HFF-Myc (cell line): ENCODE data around the gene SNCA.
A peak's percentile ranks its signal among the peaks of the same experiment; 100 is the strongest.

Source experiments
- DNase-seq: peaks from one replicate; pipeline ENCODE4 v3.0.0-alpha.2; 2011; ENCODE audit warnings: low read depth; ENCODE audit errors: extremely low read depth
- H3K4me3 ChIP-seq: replicated peaks from 2 replicates; pipeline ENCODE4 v1.5.1; 2011; ENCODE audit warnings: low read depth, mild to moderate bottlenecking, control low read depth, low read length
- TF ChIP-seq, protein P1 (sequence below): IDR thresholded peaks from 2 replicates; pipeline ENCODE4 v1.5.1; 2012; ENCODE audit warnings: mild to moderate bottlenecking, low read depth, low read length, control low read depth; ENCODE audit errors: missing control alignments

SNCA gene

DNA sequence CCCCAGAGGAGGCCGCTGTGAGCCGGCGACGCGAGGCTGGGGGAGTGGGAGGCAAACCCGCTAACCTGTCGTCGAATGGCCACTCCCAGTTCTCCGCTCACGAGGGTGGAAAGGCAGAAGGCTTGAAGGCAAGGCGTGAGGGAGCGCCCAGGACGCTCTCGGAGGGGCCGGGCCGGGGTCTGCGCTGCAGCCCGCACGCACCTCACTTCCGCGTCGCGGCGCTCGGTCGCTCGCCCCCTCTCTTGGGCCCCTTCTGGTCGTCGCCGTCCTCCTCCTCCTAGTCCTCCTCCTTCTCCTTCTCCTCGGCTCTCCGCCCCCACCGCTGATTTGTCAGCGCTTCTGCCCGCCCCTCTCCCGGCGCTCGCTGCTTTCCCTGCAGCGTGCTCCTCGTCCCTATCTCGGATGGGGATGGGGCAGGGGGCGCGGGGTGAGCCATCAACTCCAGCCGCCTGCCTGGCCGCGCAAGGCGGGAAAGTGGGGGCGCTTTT lies at the start of gene SNCA:
Gene SNCA, minus strand, starts transcription at position 265 of the 488 bp plus-strand sequence. CDS start 1,494 bp downstream, outside the sequence.
- no peak for DNase-seq
- peak within 1 kb of the TSS; percentile 38 for H3K4me3 ChIP-seq
- TF ChIP-seq, protein P1, sequence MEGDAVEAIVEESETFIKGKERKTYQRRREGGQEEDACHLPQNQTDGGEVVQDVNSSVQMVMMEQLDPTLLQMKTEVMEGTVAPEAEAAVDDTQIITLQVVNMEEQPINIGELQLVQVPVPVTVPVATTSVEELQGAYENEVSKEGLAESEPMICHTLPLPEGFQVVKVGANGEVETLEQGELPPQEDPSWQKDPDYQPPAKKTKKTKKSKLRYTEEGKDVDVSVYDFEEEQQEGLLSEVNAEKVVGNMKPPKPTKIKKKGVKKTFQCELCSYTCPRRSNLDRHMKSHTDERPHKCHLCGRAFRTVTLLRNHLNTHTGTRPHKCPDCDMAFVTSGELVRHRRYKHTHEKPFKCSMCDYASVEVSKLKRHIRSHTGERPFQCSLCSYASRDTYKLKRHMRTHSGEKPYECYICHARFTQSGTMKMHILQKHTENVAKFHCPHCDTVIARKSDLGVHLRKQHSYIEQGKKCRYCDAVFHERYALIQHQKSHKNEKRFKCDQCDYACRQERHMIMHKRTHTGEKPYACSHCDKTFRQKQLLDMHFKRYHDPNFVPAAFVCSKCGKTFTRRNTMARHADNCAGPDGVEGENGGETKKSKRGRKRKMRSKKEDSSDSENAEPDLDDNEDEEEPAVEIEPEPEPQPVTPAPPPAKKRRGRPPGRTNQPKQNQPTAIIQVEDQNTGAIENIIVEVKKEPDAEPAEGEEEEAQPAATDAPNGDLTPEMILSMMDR = no peak

DNA sequence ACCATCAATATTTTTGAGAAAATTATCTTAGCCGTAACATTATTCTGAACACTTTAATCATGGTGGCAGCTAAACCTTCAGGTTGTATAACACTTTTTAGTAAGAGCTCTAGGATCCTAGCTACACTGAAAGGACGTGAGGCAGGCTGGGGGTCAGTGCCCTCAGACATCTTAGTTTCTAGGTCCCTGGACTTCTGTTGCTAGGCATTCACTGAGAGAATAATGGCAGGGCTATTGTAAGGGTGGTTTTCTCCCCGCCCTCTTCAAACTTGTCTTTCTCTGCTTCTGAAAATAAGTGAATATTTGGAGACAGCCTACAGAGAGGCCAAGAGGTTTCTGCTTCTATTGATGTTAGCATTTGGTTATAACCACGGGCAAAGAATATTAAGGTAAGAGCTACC lies 42.3 kb upstream of the SNCA start:
- DNase-seq = no peak
- H3K4me3 ChIP-seq = no peak overlapping the region
- TF ChIP-seq, protein P1 = no peak

DNA sequence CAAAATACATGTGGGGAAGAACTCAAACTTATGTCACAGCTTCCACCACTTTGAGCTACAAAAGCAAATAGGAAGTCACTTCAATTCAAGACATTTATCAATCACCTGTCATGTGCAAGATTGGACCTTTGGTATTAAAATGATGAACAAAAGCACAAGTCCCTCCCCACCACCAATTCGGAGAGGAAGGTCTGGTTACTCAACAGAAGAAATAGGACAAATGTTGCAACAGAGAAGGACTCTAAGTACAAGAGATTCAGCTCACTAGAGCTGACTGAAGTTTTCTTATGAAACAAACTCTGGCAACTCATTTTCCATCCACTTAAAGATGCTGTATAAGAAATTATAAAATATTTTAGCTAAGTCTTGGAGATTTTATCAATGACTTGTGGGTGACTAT lies 41.6 kb upstream of the SNCA start:
- DNase-seq = no peak
- no peak overlapping the region for H3K4me3 ChIP-seq
- TF ChIP-seq, protein P1 = no peak

DNA sequence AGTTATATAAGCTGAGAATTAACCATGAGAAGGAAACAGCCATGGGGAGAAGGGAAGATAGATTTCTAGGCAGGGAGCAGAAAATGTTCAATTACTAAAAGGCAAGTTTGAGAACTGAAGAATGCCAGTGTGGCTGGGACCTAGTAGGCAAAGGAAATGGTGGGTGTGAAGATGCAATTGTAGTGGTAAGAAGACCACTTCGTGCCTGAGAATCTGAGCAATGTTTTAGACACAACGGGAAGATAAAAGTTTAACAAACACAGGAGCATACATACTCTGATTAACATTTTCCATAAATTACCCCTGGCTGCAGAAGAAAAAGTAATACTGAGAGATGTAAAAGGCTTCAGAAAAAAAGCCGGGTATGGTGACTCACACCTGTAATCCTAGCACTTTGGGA lies 39.6 kb upstream of the SNCA start:
- no peak for DNase-seq
- H3K4me3 ChIP-seq = no peak overlapping the region
- TF ChIP-seq, protein P1 = no peak

DNA sequence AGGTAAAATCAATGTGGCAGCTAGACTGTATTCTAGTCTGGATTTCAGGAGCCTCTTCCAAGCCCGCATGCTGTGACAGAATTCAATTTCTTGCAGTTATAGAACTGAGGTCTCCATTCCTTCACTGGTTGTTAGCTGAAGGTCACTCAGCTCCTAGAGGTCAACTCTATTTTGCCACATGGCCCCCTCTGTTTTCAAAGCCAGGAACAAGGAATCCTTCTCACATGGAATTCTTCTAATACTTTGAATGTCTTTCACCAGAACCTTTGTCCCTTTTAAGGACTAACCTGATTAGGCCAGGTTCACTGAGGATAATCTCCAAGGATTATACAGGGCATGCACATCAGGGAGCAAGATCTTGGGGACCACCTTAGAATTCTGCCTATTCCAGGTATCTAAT lies 34.2 kb upstream of the SNCA start:
- TF ChIP-seq, protein P1 = no peak
- DNase-seq = no peak
- H3K4me3 ChIP-seq = no peak overlapping the region

DNA sequence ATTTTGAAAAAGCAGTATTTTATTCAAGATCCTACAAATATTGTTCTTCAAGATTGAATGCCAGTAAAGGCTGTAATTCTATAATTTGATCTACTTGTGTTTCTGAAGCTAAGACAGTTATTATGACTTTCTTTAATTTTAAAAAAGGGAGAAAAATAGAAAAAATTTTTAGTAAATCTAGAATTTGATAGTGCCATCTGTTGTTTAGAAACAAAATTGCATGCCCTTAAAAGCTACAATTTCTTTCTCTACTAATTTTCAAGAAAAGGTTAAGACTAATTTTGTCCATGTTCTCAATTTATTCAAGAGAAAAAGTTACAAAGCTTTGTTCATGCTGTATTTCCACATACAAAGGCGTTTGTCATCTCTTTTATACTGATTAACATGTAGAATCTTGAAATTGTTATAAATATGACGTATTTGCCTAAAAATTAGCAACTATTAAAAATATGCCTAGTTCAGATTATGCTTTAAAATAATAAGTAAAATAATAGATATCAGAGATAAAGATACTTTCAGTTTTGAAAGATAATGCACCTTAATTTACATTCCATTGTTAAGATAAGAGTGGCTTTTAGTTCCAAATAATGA lies 32.1 kb upstream of the SNCA start:
- no peak overlapping the region for H3K4me3 ChIP-seq
- TF ChIP-seq, protein P1 = no peak
- no peak for DNase-seq

DNA sequence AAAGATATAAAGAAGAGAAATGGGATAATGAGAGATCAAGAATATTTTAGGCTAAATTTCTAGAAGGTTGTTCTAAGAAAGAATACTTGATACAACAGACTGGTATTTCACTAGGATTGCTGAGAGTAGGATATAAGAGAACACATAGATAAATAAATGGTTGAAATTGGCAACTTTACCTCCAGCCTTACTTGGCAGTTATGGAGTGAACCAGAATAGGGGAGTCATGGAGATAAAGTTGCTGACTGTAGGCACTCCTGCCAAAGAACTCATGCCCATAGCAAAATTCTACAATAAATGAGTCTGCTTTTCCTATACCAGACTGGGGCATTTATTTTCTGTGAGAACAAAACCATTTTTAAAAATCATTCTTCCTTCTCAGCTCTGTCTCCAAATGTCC lies 31.3 kb upstream of the SNCA start:
- no peak for DNase-seq
- H3K4me3 ChIP-seq = no peak overlapping the region
- TF ChIP-seq, protein P1 = no peak
